Tibial nerve (tissue), 3 donors: ENCODE results near the gene SFI1.

ENCODE experiments used
- POLR2A ChIP-seq, 2 donors: fragments of 450-650 bp; IDR thresholded peaks; one replicate each; pipeline ENCODE4 v1.6.1; 2017; ENCODE audit warnings: antibody characterized with exemption in 2 of 2, mild to moderate bottlenecking in 2 of 2, moderate library complexity in 2 of 2
- TF ChIP-seq, protein P1 (sequence below), 5 experiments: fragments of 200-600 bp in 3 of 5; fragments of 450-650 bp in 2 of 5; sonication (generic) in 3 of 5; IDR thresholded peaks; one replicate each; pipeline ENCODE4 v1.5.1; 2016 to 2019; ENCODE audit warnings: antibody characterized with exemption in 5 of 5, mild to moderate bottlenecking in 3 of 5, moderate library complexity in 2 of 5

DNA sequence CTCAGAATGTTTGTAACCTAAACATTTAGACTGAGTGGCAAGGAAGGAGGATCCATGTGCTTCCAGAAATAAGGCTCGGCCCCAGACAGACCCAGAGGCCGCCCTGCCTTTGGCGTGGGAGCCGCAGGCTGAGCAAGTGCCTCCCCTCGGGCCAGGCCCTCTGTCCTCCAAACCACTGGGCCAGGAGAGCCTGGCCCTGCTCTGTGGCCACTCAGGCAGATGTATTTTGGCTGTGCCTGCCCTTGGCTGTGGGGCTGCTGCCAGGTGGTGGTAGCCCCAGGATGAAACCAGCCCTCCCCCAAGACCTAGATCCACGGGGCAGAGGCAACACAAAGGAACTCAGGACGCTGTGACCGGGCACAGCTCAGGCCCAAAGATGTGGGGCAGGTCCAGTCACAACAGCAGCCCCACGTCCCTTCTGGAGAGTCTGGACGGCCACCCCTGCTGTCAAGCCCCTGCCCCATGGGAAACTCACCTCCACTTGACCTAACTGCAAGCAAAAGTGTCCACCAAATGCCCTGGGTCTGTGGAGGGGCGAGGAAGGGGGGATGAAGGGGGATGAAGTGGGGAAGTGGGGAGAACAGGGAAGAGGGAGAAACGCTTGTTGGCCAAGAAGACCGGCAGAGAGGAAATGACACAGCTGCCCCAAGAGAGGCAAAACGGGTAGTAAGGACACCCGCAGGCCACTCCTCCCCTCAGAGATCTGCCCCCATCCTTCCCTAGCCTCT lies 141.7 kb downstream of the SFI1 start:
- TF ChIP-seq, protein P1, sequence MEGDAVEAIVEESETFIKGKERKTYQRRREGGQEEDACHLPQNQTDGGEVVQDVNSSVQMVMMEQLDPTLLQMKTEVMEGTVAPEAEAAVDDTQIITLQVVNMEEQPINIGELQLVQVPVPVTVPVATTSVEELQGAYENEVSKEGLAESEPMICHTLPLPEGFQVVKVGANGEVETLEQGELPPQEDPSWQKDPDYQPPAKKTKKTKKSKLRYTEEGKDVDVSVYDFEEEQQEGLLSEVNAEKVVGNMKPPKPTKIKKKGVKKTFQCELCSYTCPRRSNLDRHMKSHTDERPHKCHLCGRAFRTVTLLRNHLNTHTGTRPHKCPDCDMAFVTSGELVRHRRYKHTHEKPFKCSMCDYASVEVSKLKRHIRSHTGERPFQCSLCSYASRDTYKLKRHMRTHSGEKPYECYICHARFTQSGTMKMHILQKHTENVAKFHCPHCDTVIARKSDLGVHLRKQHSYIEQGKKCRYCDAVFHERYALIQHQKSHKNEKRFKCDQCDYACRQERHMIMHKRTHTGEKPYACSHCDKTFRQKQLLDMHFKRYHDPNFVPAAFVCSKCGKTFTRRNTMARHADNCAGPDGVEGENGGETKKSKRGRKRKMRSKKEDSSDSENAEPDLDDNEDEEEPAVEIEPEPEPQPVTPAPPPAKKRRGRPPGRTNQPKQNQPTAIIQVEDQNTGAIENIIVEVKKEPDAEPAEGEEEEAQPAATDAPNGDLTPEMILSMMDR (IDR thresholded peaks at IDR 0.05), result no peak
- no peak for TF ChIP-seq POLR2A (IDR thresholded peaks at IDR 0.05)
